ENCODE results near the gene DLGAP4. TPM values are rescaled to one million over a fixed set of nuclear protein-coding genes. Genes with fewer than 3 reads are reported as not detected.

The DLGAP4 gene
- total RNA-seq, 2 experiments from 2014 or later = 11.5 to 13.1 TPM

GRCh38 chr20:36447101-36447500 lies 141.0 kb downstream of the DLGAP4 start:
- ChIA-PET CTCF (no interaction called here), POLR2A (interaction anchor here (1.6 kb wide), 1 partner anchor 19 kb away, joined by 3 read pairs; no protein-coding TSS in a partner anchor)
- Mint-ChIP-seq H3K4me3 (no peak overlapping the region), H3K36me3 (ENCODE audit: low read depth) (no peaks in the 10 kb centered on the region), H3K4me1 (ENCODE audit: low read depth) (no peaks in the 10 kb centered on the region), H3K27ac (no peak overlapping the region), H3K27me3 (no peaks in the 10 kb centered on the region), H3K9me3 (no peaks in the 10 kb centered on the region)
- intact Hi-C loops (cut with micrococcal nuclease) = no loop called here
- TF ChIP-seq CTCF (IDR thresholded peaks at IDR 0.05) = no peak
- ATAC-seq = no peak
- DNase-seq = no peak

- H3K4me1 Mint-ChIP-seq (ENCODE audit: low read depth) = no peaks in the 10 kb centered on the region
- TF ChIP-seq CTCF (IDR thresholded peaks at IDR 0.05) = no peak
- no peak for ATAC-seq
- CTCF ChIA-PET = interaction anchor here (2.7 kb wide), 1 partner anchor 10 kb away, joined by 23 read pairs; no protein-coding TSS in a partner anchor
- no peak overlapping the region for H3K27ac Mint-ChIP-seq
- intact Hi-C loops (cut with micrococcal nuclease) = no loop called here
- no peak overlapping the region for H3K4me3 Mint-ChIP-seq
- H3K9me3 Mint-ChIP-seq = no peaks in the 10 kb centered on the region
- no peak for DNase-seq
- no peaks in the 10 kb centered on the region for H3K36me3 Mint-ChIP-seq (ENCODE audit: low read depth)
- POLR2A ChIA-PET = no interaction called here
- H3K27me3 Mint-ChIP-seq = no peaks in the 10 kb centered on the region
Observed at GRCh38 chr20:36449663-36450062, 143.5 kb downstream of the DLGAP4 start.

GRCh38 chr20:36454332-36454697 lies 148.2 kb downstream of the DLGAP4 start:
- H3K4me3 Mint-ChIP-seq = no peak overlapping the region
- no peak for ATAC-seq
- no peaks in the 10 kb centered on the region for H3K36me3 Mint-ChIP-seq (ENCODE audit: low read depth)
- ChIA-PET POLR2A (no interaction called here), CTCF (interaction anchor here (0.8 to 1.1 kb wide), 2 partner anchors 15 to 500 kb away, joined by 3 to 4 read pairs; partner anchors contain the start of gene SCAND1)
- TF ChIP-seq CTCF (IDR thresholded peaks at IDR 0.05) = no peak
- H3K9me3 Mint-ChIP-seq = no peaks in the 10 kb centered on the region
- H3K27me3 Mint-ChIP-seq = no peaks in the 10 kb centered on the region
- no peaks in the 10 kb centered on the region for H3K4me1 Mint-ChIP-seq (ENCODE audit: low read depth)
- H3K27ac Mint-ChIP-seq = no peak overlapping the region
- no peak for DNase-seq
- intact Hi-C loops (cut with micrococcal nuclease) = no loop called here

- Mint-ChIP-seq H3K9me3 (no peaks in the 10 kb centered on the region), H3K27ac (no peak overlapping the region), H3K36me3 (ENCODE audit: low read depth) (no peaks in the 10 kb centered on the region), H3K4me3 (no peak overlapping the region), H3K27me3 (no peaks in the 10 kb centered on the region), H3K4me1 (ENCODE audit: low read depth) (no peaks in the 10 kb centered on the region)
- DNase-seq (no peak), ATAC-seq (no peak)
- ChIA-PET POLR2A (no interaction called here), CTCF (interaction anchor here (0.8 to 1.1 kb wide), 2 partner anchors 15 to 501 kb away, joined by 3 to 4 read pairs; partner anchors contain the start of gene SCAND1)
- intact Hi-C loops (cut with micrococcal nuclease) = no loop called here
- no peak for TF ChIP-seq CTCF (IDR thresholded peaks at IDR 0.05)
Observed at GRCh38 chr20:36454698-36455427, 148.7 kb downstream of the DLGAP4 start.

GRCh38 chr20:36455972-36456625 lies 150.0 kb downstream of the DLGAP4 start:
- Mint-ChIP-seq H3K9me3 (no peaks in the 10 kb centered on the region), H3K4me3 (no peak overlapping the region), H3K36me3 (ENCODE audit: low read depth) (no peaks in the 10 kb centered on the region), H3K4me1 (ENCODE audit: low read depth) (peaks cover 6% of the 10 kb centered on the region), H3K27me3 (no peaks in the 10 kb centered on the region), H3K27ac (no peak overlapping the region)
- CTCF ChIA-PET = interaction anchor here (1.1 kb wide), 1 partner anchor 17 kb away, joined by 3 read pairs; no protein-coding TSS in a partner anchor
- POLR2A ChIA-PET = no interaction called here
- intact Hi-C loops (cut with micrococcal nuclease) = no loop called here
- ATAC-seq = no peak
- no peak for DNase-seq
- TF ChIP-seq CTCF (IDR thresholded peaks at IDR 0.05) = no peak
